ENCODE measurements around the gene MRPL48. TPM values are rescaled to one million over a fixed set of nuclear protein-coding genes. Genes with fewer than 3 reads are reported as not detected.

MRPL48 gene
- total and polyA plus RNA-seq, 10 of the 15 experiments (the other 5 are each of a cell fraction or from before 2014, with no cell fraction given) = 46.7 to 159 (median 83.4) TPM

- Histone ChIP-seq H2AFZ (ENCODE audit: control insufficient read depth, low read depth, low read length) (no peak overlapping the region), H3K36me3 (ENCODE audit: control insufficient read depth in 2 of 2, insufficient read depth in 2 of 2, low read length in 1 of 2) (peaks cover 0 to 2% of the 10 kb centered on the region in 2 experiments; a peak in 2 of 4 replicates), H3K9ac (ENCODE audit: control insufficient read depth, insufficient read depth, low read length) (no peak overlapping the region), H3K79me2 (ENCODE audit: control insufficient read depth, insufficient read depth, low read length) (peaks cover 62% of the 10 kb centered on the region), H3K4me2 (ENCODE audit: control insufficient read depth, insufficient read depth) (no peak overlapping the region), H4K20me1 (ENCODE audit: control insufficient read depth, insufficient read depth) (no peaks in the 10 kb centered on the region), H3K4me1 (ENCODE audit: control insufficient read depth, insufficient read depth, low read length) (no peaks in the 10 kb centered on the region), H3K27ac (ENCODE audit: control insufficient read depth, insufficient read depth) (no peak overlapping the region), H3K27me3 (replicated peaks in 1 of 2; ENCODE audit: control insufficient read depth in 2 of 2, insufficient read depth in 2 of 2, low read length in 1 of 2) (no peaks in the 10 kb centered on the region), H3K9me3 (replicated peaks; ENCODE audit: control insufficient read depth, insufficient read depth, low read length) (no peaks in the 10 kb centered on the region), H3K4me3 (no peak overlapping the region)
- DNase-seq (ENCODE audit: low read depth, low spot score) = no peak
- intact Hi-C loops (cut with micrococcal nuclease; ENCODE audit: unreplicated experiment) (no loop called here), in situ Hi-C loops (cut with MboI) (no loop called here)
- no TSS peak for BruUV-seq (replicated peaks)
- ChIA-PET POLR2A (interaction anchor here (0.6 kb wide), 1 partner anchor 11 kb away, joined by 4 read pairs; no protein-coding TSS in a partner anchor), CTCF (interaction anchor here (0.7 to 1.8 kb wide), 3 partner anchors 24 to 402 kb away, joined by 3 to 5 read pairs (median 4); no protein-coding TSS in a partner anchor), RAD21 (ENCODE audit: unreplicated experiment) (no interaction called here), SMC1A (ENCODE audit: uncharacterized antibody, unreplicated experiment) (interaction anchor here (1.2 kb wide), 1 partner anchor 124 kb away, joined by 3 read pairs; the partner anchor contains the start of genes COA4 and PAAF1)
- WGBS (ENCODE audit: insufficient coverage, insufficient replicate concordance, low lambda C conversion rate, missing lambda C conversion rate) = 88% methylated on average over 7 of the region's 7 CpGs
- no peak for FAIRE-seq
- no peak for ATAC-seq
- TF ChIP-seq SKIL (IDR thresholded peaks at IDR 0.05; ENCODE audit: low read depth, poor library complexity, severe bottlenecking) (no peak), KLF5 (IDR thresholded peaks at IDR 0.05; ENCODE audit: partially characterized antibody) (no peak), CEBPB (IDR thresholded peaks at IDR 0.05; ENCODE audit: borderline replicate concordance in 1 of 2, low read depth in 2 of 2, low read length in 2 of 2) (no peak), ZBED1 (IDR thresholded peaks at IDR 0.05; ENCODE audit: borderline replicate concordance) (no peak), FOS (IDR thresholded peaks at IDR 0.05; ENCODE audit: borderline replicate concordance, extremely low read depth, insufficient read length) (no peak), SP1 (IDR thresholded peaks at IDR 0.05; ENCODE audit: low read depth, low read length) (no peak), RB1 (IDR thresholded peaks at IDR 0.05; ENCODE audit: borderline replicate concordance) (no peak), NKRF (conservative IDR thresholded peaks at IDR 0.05) (no peak), IRF3 (IDR thresholded peaks at IDR 0.05) (no peak), ZNF592 (IDR thresholded peaks at IDR 0.05) (no peak), SPI1 (IDR thresholded peaks at IDR 0.05; ENCODE audit: borderline replicate concordance, insufficient read depth, low read depth, low read length) (no peak), SIX5 (IDR thresholded peaks at IDR 0.05; ENCODE audit: low read depth, low read length, severe bottlenecking) (no peak), NFXL1 (IDR thresholded peaks at IDR 0.05; ENCODE audit: borderline replicate concordance) (no peak), BRCA1 (IDR thresholded peaks at IDR 0.05; ENCODE audit: low read depth, low read length) (no peak), NRF1 (conservative IDR thresholded peaks at IDR 0.05; ENCODE audit: low read depth, low read length) (no peak), ZSCAN29 (IDR thresholded peaks at IDR 0.05) (no peak)
Observed at GRCh38 chr11:73752903-73753302, 34.8 kb upstream of the MRPL48 start.
